HG02981 (cell line): ENCODE data around the gene HOXA13.

Experiments used
- ATAC-seq: cut with Tn5 transposase; IDR thresholded peaks from one replicate; pipeline ENCODE4 v1.9.1; 2021; ENCODE audit warnings: mild to moderate bottlenecking, moderate library complexity; ENCODE audit not compliant: unreplicated experiment

HOXA13 gene

DNA sequence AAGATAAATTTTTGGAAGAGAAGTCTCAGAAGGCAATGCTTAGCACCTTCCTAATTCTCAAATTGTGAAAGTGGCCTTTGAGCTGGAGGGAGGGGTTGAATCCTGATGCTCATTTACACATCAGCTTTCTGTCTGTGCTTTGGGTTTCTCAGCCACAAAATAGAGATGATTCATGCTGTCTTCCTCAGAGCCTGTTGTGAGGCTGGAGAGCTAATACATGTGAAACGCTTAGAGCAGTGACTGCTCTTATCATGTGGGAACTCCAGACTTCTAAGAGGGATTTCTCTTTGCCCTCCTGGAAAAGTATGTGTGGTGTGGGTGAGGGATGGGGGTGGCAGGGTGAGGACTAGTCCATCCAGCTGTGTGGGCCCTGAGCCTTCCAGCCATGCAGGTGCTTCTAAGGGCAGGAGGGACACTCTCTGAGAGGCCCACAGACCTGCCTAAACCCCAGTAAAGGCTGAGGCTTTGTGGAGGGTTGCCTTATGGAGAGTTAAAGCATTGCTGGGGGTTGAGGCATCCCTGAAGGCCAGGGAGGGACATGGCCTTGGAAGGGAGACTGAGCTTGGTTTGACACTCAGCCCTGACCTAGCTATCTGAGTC lies 37.9 kb upstream of the HOXA13 start:
- no peak for ATAC-seq

DNA sequence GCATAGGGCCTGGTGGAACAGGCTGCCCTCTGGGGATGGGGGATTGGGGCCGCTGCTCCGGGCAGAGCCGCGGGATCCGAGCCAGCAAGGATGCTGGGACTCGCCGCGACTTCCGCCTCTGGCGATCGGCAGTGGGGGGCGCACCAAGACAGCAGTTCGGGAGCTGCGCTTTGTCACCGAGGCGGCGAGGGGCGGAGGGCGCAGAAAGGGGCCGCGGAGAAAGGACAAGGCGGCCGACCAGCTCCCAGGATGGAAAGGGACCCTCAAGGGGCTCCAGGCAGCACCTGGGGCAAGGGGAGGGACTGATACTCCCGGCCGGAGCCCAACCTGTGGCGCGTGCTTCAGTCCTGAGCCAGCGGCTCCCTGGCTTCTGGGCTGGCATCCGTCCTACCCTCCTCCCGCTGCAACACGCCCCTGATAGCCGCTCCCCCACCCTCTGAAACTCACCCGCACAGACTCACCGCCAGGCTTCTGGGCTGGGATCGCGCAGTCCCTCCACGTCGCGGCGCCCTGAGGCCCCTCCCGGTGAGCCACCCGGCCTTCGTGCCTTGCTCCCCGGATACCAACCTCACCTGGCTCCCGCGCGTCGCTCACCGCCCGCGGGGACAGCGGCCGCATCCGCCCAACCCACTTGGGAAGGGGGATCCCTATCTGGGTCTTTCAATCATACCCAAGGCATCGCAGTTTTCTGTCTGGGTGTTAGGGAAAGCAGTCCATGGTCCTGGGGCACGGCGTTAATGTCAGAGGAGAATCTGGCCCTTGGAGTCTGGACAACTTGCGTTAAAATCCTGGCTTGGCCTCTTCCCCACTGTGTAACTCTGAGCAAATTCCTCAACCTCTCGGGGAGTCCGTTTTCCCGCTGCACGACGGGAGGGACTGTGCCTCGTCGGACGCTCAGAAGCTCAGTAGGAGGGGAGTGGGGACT lies 35.8 kb upstream of the HOXA13 start:
- ATAC-seq = no peak

DNA sequence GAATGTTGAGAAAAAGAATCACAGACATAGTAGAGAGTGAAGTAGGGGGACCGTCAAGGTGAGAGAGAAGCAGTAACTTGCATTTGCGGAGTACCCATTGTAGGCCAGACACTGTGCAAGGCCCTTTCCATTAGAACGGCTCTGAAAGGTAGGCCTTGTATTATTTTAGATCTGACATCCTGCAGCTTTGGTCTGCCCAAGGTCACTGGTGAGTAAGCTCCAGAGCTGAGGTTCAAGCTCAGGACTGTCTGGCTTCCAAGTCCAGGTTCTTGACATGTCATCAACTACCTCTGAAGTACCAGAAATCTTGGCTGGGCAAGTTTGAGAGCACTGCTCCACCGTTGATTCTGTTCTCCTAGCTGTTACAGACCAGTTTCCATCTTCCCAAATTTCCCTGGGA lies 29.6 kb upstream of the HOXA13 start:
- ATAC-seq = no peak

DNA sequence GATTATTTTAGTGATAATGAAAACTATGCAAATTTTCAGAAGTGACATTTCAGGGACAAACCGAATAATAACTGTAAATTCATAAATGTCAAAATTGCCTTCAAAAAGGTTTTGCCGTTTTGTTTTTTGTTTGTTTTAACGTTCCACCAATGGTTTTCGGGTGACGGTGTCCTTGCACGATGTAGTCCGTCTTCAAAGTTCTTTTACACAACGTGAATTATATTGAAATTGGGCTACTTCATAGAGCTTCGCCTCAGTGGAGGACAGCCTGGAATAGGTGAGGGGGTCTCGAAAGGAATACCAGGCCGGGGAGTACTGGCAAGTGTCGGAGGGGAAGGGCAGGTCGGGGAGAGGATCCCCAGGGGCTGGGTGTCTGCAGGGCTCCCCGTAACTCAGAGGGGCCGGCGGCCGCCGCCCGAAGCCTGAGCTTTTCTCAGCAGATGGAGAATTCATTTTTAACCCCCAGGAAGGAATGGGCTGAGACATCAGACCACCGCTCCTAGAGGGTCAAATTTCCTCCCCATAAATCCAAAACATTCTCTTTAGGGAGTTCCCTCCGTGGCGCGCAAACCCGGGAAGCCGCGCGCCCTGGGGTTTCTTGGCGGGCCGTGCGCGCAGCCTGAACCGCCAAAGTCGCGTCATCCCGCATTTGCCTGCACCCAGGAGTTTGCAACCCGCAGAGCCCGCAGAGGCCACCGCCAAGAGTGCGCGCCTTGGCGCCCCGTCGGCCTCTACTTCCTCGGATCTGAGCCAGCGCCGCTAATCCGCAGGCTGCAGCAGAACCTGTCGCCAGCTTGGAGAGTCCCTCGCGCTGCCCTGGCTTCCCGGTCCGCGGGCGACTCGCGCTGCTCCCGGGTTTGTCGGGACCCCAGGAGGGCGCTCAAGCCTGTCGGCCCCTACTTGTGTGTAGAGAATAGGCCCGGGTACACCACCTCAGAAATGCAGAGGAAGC lies 25.4 kb upstream of the HOXA13 start:
- no peak for ATAC-seq

DNA sequence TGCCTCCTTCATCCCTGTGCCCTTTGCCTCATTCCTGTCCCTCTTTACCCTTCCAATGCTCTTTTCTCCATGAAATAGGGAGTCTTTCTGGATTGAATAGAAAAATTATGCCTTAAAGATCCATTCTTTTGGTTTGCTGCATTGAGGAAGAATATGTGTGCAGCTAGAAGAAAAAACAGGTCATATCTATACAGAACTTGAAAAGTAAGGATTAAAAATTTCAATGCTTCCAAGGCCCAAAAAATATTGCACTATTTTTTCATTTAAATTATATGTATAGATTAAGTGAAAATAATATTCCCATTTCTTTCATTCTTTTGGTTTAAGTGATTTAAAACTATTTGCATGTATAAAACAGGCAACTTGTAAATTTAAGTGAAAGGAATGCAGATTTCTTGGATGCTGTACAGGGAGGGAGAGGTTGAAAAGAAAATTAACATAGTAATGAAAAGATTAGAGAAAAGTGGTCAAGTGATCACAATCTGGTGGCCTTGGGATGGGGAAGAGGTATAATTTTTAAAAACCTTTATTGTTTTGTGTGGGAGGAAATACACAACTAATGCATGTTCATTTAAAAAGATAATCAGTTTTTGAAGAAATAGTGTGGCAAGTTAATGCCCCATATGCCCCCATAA lies 24.2 kb upstream of the HOXA13 start:
- ATAC-seq = no peak

DNA sequence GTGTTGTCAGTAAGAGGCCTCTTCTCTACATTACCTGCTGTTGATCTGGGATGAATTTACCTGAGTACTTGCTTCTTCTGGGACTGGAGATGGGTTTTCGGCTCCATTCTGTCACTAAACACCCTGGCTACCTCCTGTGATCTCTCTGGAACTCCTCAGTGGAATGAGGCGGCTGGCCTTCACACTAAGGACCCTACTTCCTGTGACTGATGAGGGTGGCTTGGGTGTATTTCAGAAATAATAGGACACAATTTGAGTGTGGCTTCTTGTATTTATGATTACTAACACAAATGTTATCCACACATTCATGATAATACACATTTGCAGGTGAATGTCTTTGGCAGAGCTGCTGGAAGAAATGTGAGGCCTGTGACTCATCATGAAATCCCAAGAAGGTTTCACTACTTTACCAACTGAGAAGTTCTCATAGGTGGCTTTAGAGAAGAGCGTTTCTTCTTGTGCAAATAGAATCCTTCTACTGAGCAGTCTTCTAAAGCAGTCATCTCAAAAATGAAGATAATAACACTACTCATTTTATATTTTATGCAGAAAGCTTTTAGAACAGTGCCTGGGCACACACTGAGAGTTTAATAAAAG lies 21.4 kb upstream of the HOXA13 start:
- ATAC-seq = no peak

DNA sequence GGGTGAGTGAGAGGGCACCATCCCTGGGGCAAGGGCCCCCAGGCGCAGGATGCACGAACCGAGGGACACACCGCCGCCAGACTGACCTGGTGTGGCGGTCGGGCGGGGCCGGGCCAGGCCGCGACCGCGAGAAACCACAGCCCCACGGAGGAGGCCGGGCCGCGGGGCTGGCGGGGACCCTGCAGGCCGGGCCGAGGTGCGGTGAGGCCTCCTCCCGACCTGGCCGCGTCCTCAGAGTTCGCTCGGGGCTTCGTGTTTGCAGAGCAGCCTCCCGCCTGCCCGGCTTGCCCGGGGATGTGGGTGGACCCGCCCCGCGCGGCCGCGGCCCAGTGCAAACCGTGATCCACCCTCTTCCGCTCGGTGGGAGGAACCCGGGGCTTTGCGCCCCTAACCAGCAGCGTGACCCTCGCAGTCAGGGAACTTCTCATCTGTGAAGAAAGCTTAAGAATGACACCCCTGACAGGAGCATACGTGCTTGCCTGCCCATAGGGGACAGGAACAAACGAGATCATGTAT lies 20.6 kb upstream of the HOXA13 start:
- no peak for ATAC-seq

DNA sequence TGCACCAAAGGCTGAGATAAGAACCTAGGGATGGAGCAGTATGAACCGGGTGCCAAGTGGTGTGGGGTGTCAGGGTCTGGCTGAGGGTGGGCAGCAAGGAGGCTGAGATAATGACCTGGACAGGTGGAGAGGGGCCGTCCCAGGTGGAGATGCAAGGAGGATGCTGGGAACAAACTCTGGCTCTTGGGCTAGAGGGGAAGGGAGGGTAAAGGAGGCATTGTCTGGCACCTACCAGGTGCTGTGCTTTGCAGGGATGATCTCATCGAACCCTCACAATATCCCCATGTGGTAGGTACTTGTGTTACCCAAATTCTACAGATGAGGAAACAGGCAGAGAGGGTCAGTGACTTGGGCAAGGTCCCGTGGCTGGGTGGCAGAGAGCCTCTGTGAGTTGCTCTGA lies 19.9 kb upstream of the HOXA13 start:
- no peak for ATAC-seq

DNA sequence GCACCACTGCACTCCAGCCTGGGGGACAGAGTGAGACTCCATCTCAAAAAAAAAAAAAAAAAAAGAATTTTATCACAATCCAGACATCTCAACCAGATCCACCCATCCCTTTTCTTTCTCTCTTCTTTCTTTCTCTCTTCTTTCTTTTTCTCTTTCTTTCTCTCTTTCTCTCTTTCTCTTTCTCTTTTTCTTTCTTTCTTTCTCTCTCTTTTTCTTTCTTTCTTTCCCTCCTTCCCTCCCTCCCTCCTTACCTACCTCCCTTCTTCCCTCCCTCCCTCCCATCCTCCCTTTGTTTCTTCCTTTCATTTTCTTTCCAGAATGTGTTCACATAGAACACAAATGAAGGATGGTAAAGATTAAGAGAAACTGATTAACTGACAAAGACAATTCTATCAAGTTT lies 18.1 kb upstream of the HOXA13 start:
- ATAC-seq = no peak

DNA sequence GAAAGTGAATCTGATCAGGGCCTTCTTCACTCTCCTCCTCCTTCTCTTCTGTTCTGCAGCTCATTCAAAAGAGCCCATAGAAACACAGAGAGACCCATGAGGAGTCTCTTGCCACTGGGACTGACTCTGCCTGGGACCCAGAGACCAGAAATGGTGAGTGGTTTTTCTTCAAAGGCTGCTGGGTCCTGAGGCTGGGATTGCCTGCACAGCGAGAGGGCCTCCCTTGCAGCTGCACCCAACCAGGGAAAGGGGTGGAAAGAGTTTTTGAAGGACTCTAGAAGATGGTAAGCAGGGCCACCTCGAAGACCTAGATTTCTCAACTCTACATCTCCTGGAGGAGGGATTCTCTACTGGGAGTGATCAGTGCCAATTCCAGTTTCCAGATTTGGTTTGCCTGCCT lies 15.5 kb upstream of the HOXA13 start:
- ATAC-seq = no peak

DNA sequence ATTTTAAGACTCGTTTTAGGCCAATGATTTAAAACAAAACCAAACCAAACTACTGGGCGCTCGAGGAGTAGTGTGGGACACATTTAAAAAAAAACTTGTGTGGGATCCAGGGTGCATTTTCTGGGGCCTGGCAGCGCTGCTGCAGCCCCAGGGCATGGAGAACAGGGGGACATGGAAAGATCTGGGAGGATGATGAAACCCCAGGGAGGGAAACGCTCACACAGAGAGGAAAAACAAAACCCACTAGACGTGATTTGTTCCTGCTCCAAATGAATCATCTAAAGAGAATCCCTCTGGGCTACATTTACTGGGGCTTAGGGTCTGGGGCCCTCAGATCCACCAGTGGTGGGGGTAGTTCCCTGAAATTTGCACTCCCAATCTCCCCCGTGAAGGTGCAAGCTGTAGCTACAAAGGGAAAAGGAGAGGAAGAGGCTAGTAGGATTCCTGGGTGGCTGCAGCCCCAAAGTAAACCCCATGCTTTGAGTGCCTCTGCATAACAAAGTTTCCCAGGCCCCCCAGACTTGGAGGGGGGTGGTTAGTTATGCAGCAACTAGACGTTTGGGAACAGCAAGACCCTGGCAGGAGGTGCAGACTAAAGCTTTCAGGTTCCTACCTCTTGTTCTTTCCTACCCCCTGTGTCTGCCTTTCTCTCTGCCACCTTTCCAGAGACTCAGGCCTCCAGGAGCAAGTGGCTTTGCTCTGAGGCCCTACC lies 14.5 kb upstream of the HOXA13 start:
- ATAC-seq = no peak

DNA sequence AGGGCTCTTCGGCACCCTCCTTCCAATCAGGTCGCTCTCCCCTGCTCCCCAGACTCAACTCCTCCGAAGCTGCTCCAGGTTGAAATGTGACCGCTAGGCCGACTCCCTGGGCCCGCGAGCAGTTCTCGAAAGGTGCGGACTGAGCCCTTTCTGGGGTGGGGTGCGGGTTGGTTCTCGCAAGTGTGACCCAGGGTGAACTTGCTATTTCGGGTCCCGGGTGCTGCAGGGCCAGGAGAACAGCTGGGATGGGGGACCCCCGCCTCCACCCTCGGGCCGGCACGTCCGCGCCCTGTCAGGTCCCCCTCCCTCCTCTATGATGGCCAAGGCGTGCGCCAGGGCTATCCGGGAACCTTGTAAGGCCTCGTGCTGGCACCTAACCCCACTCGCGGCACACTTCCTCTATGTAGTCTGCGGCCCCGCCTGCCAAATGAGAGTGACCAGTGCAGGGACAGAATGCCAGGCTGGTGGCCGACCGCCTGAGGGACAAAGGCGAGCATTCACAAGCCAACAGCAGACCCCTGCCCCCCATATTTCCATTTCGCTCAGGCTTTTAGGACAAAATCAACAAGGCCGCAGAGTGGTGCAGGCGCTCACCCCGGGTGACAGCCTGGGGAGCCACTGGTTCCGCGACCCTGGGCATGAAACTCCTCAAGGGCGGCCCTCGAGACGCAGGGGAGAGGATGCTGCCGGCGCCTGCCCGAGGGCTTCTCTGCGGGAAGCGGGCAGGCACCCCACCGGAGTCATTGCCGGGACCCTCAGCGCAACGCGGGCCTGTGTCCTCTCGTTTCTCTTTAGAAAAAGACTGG lies 13.7 kb upstream of the HOXA13 start:
- ATAC-seq = no peak

DNA sequence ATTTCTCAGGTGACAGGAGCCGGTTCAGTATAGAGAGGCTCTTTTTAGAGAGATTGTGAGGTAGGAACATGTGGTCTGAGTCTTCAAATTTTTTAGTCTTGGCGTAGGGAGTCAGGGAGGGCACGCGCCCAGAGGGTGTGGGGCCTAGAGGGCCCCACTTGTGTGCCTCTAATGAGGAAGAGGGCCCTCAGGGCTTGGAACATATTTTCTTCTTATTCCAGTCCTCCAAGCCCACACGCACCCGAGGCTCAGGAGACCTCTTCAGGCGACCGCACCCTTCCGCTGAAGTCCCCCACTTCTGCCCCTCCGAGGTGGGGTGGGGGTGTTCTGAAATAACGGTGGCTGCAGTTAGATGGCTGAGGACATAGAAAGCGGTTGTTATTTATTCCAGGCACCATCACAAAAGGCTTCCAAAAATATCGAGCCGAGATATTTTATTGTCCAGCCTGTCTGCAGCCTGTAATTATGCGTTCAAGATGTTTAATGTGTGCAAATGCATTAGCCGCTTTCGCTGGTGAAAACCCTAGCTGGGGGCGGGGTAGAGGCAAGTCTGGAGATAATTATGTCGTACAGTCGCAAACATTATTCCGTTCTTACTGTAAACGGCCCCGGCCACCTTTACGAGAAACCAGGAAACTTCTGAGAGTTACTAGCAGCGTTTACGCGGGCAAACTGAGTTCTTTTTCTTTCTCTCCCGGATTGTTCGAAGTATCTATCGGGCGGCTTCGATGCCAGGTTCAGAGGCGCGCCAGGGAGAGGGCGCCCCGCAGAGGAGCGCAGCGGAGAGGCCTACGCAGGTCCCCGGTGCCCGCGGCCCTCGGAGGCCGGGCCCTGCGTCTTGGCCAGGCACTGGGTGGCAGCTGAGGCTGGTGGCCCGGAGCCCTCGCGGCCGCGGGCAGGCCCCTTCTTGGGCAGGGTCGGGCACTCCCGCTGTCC lies 12.9 kb upstream of the HOXA13 start:
- no peak for ATAC-seq

DNA sequence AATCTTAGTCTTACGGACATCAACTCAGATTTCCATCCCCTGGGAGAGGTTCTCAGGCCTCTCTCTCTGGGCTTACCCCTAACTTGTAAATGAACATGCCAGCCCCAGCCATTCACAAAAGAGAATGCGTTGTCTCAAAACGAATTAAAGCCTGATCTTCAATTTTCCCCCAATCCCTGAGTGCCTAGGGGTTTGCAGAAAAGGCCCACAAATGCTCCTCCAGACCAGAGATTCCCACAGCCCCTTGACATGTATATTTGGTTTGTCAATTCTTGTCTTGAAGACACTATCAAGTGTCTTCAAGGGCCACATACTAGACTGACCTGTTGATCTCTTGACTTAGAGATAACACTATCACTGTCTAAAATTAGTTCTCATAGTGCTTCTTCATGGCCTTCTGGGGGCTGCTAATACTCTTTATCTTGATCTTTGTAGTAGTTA lies 11.9 kb upstream of the HOXA13 start:
- no peak for ATAC-seq

DNA sequence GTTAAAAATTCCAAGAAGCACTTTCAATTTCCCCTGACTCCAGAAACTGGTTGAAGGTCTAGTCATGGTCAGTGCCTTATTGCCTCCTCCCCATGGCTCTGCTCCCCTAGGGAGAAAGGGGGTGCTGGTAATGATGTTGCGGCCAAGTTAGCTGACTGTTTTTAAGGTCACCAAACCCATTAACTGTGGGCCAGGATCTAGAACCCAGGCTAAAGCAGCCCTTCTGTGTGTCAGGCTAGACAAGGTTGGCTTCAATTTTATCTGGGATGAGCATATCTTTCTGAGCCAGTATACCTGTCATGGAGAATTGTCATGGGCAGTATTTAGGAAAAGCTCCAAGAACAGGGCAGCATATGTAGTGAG lies 11.2 kb upstream of the HOXA13 start:
- no peak for ATAC-seq

DNA sequence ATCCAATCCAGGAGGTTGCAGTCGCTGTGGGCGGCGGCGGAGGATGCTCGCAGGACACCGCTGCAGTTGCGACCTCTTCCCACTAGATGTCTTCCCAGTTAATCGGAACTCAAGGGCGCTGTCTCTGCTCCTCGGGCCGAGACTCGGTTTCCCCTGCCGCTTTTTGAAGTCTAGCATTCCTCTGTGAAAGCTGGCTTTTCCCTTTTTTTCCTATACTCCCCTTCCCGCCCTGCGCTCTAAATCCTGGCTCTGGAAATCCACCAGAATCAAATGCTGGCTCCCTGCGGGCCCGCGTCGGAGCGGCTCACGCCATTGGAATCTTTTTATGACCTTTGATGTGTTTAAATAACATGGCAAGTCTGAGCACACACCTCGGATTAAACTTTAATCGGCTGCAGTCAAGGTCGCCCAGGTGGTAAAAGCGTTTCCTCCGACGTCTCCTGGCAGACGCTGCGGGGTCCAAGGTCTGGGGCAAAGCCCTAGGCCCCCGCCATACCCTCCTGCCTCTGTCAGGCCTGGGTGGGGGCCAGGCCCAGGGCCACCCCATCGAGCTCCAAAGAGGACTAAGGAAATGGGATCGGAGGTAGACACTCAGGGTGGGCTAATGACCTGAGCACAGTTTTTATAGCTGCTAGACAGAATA lies 10.7 kb upstream of the HOXA13 start:
- peak; percentile 47 for ATAC-seq

DNA sequence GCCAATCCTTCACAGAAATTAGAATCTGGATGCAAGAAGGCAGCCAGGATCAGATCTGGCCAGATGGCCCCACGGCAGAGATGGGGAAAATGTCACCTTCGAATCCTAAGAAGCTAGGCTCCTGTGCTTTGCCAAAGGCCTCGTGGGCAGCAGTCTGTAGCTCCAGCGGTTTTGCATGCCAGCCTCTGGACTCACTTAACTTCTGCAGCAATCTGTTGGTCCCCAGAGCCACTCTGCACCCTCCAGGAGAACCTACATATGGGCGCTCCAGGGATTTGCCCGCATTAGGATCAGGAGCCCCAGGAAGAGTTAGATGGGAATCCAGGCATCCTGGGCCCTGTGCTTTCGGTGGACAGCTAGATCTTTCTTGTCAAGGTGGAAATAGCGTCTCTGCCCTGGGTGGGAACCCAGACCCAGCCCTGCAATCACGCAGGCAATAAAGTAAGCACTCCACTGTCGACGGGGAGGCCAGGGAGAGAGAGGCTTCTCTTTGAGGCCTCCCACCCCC lies 10.1 kb upstream of the HOXA13 start:
- ATAC-seq = no peak
